Esophagus squamous epithelium (tissue), 5 donors: ENCODE measurements around the gene HIPK3. TPM values are rescaled to one million over a fixed set of nuclear protein-coding genes. Genes with fewer than 3 reads are reported as not detected.
"Not testable (repeated sequence)": the region's sequence is repeated elsewhere in the genome, so short reads cannot be mapped to it uniquely, and the experiment has no call there.

Experiments used
- DNase-seq: peaks from one replicate; lab custom pipeline; 2025; lab: John Stamatoyannopoulos, UW
- H3K27ac ChIP-seq, 4 donors: fragments of 200-600 bp; sonication (generic); one replicate each; pipeline ENCODE4 v1.5.1; 2016 to 2019; ENCODE audit warnings: mild to moderate bottlenecking in 1 of 4
- H3K27me3 ChIP-seq, 4 donors: fragments of 200-600 bp; sonication (generic); 1 replicate in 3 of 4; 2 replicates in 1 of 4; pipeline versions ENCODE4 v1.5.1 to v1.6.0; 2017 to 2021; ENCODE audit warnings: antibody characterized with exemption in 1 of 4
- H3K36me3 ChIP-seq, 3 donors: fragments of 200-600 bp; sonication (generic); one replicate each; pipeline ENCODE4 v1.5.1; 2016 to 2019
- H3K4me1 ChIP-seq, 3 donors: fragments of 200-600 bp; sonication (generic); one replicate each; pipeline ENCODE4 v1.5.1; 2017 to 2019
- H3K4me3 ChIP-seq, 4 donors: fragments of 200-600 bp; sonication (generic); 1 replicate in 3 of 4; 2 replicates in 1 of 4; pipeline ENCODE4 v1.5.1; 2016 to 2019; ENCODE audit warnings: mild to moderate bottlenecking in 2 of 4, moderate library complexity in 1 of 4
- H3K9me3 ChIP-seq, 3 donors: fragments of 200-600 bp; sonication (generic); one replicate each; pipeline ENCODE4 v1.5.1; 2016 to 2019
- CTCF ChIP-seq, 6 experiments: fragments of 450-650 bp in 4 of 6; fragments of 200-600 bp in 2 of 6; sonication (generic) in 2 of 6; IDR thresholded peaks; one replicate each; pipeline ENCODE4 v1.5.1; 2016 to 2019; ENCODE audit warnings: antibody characterized with exemption in 6 of 6, mild to moderate bottlenecking in 4 of 6, moderate library complexity in 4 of 6
- POLR2A ChIP-seq, 4 donors: fragments of 450-650 bp; IDR thresholded peaks; one replicate each; pipeline ENCODE4 v1.6.1; 2017; ENCODE audit warnings: antibody characterized with exemption in 4 of 4, mild to moderate bottlenecking in 4 of 4, moderate library complexity in 3 of 4
- WGBS, 2 donors: methylation state at CpG; one replicate each; pipeline ENCODE4 v1.1.5; 2018; 5-methylcytosine and 5-hydroxymethylcytosine counted together
- intact Hi-C: fragments of 100-400 bp; cut with DNase I; formaldehyde crosslinking; loops from one replicate; pipeline ENCODE4 v1.15.0; 2022
- total RNA-seq, 4 donors: library from RNA; depleted of rRNA; stranded (reverse); fragments of >200 nt; gene quantifications; one replicate each; pipeline ENCODE4 v1.1.0, GENCODE V29; 2016
- donor health status: DM: yes; HTN: yes; CAD: no.

The HIPK3 gene
- total RNA-seq, 4 donors from 2014 or later = 43.8 to 169 (median 68.9) TPM

- Histone ChIP-seq H3K4me3 (no peak overlapping the region), H3K27me3 (no peaks in the 10 kb centered on the region), H3K4me1 (peaks cover 0 to 8% (median 0%) of the 10 kb centered on the region in 3 donors), H3K9me3 (no peaks in the 10 kb centered on the region), H3K36me3 (no peaks in the 10 kb centered on the region), H3K27ac (peak overlapping the region in 3 of 4 donors; percentile 38 to 74 (median 59))
- no peak for DNase-seq
- intact Hi-C loops = no loop called here
- 73 to 85% methylated on average over 2 of the region's 2 CpGs for WGBS, 2 donors
- no peak for TF ChIP-seq POLR2A (IDR thresholded peaks at IDR 0.05)
These were observed 29.5 kb upstream of the HIPK3 start for GRCh38 chr11:33227578-33228261.

GRCh38 chr11:33234397-33235190, 22.6 kb upstream of the HIPK3 start:
- WGBS, 2 donors = 62 to 81% methylated on average over 4 to 6 of the region's 6 CpGs
- no peak for TF ChIP-seq POLR2A (IDR thresholded peaks at IDR 0.05)
- TF ChIP-seq CTCF (IDR thresholded peaks at IDR 0.05) = no peak

GRCh38 chr11:33237039-33237597, 20.1 kb upstream of the HIPK3 start:
- intact Hi-C loops = no loop called here
- Histone ChIP-seq H3K36me3 (no peaks in the 10 kb centered on the region), H3K4me3 (no peak overlapping the region), H3K9me3 (no peaks in the 10 kb centered on the region), H3K27ac (no peak overlapping the region), H3K4me1 (peaks cover 0 to 11% (median 8%) of the 10 kb centered on the region in 3 donors), H3K27me3 (no peaks in the 10 kb centered on the region)
- no peak for TF ChIP-seq CTCF (IDR thresholded peaks at IDR 0.05)
- no peak for TF ChIP-seq POLR2A (IDR thresholded peaks at IDR 0.05)
- DNase-seq = no peak
- 42 to 57% methylated on average over 6 of the region's 6 CpGs for WGBS, 2 donors

More at GRCh38 chr11:33234397-33235190, 22.6 kb upstream of the HIPK3 start:
- Histone ChIP-seq H3K27ac (peak overlapping the region in 2 of 4 donors; percentile 64 to 70), H3K4me1 (peaks cover 0 to 11% (median 8%) of the 10 kb centered on the region in 3 donors), H3K36me3 (no peaks in the 10 kb centered on the region), H3K9me3 (no peaks in the 10 kb centered on the region), H3K27me3 (no peaks in the 10 kb centered on the region), H3K4me3 (no peak overlapping the region)
- DNase-seq = no peak
- intact Hi-C loops = no loop called here

DNA sequence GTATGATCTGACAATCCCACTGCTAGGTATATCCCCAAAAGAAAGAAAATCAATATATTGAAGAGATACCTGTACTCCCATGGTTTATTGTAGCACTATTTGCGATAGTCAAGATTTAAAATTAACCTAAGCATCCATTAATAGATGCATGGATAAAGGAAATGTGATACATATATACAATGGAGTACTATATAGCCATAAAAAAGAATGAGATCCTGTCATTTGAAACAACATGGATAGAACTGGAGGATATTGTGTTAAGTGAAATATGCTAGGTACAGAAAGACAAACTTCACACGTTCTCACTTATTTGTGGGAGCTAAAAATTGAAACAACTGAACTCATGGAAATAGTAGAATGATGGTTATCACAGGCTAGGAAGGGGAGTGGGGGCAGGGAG, 14.6 kb upstream of the HIPK3 start:
- Histone ChIP-seq H3K27me3 (no peaks in the 10 kb centered on the region), H3K9me3 (no peaks in the 10 kb centered on the region), H3K36me3 (no peaks in the 10 kb centered on the region), H3K4me3 (no peak overlapping the region), H3K27ac (no peak overlapping the region), H3K4me1 (no peaks in the 10 kb centered on the region)
- DNase-seq = no peak
- intact Hi-C loops = no loop called here
- TF ChIP-seq CTCF (IDR thresholded peaks at IDR 0.05) = no peak
- no peak for TF ChIP-seq POLR2A (IDR thresholded peaks at IDR 0.05)
- WGBS, 2 donors = 75 to 80% methylated on average over 2 of the region's 2 CpGs

GRCh38 chr11:33243654-33244053, 13.5 kb upstream of the HIPK3 start:
- H3K4me3 ChIP-seq, intact Hi-C loops, H3K27me3 ChIP-seq, H3K9me3 ChIP-seq, DNase-seq, H3K27ac ChIP-seq, H3K4me1 ChIP-seq, H3K36me3 ChIP-seq: not testable (repeated sequence)
- WGBS, 2 donors = no CpG with 5 or more reads among the region's 35 CpGs
